OCI-LY7 (cell line): ENCODE measurements around the gene YLPM1. TPM values are rescaled to one million over a fixed set of nuclear protein-coding genes. Genes with fewer than 3 reads are reported as not detected.

ENCODE experiments used
- BruUV-seq: library from RNA; stranded (reverse); fragments of 400-500 nt; replicated peaks from 2 replicates; lab custom pipeline; 2021; lab: Mats Ljungman, UMichigan
- CTCF ChIA-PET: fragments of 300-600 bp; sonication (Branson Sonifier 250); formaldehyde crosslinking; loops from one replicate; lab custom pipeline; 2022; ENCODE audit warnings: antibody characterized with exemption; ENCODE audit not compliant: unreplicated experiment; lab: Charles Lee
- POLR2A ChIA-PET: fragments of 300-600 bp; sonication (Branson Sonifier 250); formaldehyde crosslinking; loops from one replicate; lab custom pipeline; 2022; ENCODE audit warnings: antibody characterized with exemption; lab: Charles Lee
- DNase-seq: peaks from one replicate; pipeline ENCODE4 v3.0.0-alpha.2; 2015; ENCODE audit warnings: low spot score
- H2AFZ ChIP-seq: fragments of 200-600 bp; sonication (generic), shearing (Covaris generic); 2 replicates; pipeline ENCODE4 v1.6.1; 2014; ENCODE audit warnings: mild to moderate bottlenecking, antibody characterized with exemption, low read length, moderate library complexity
- H3K27ac ChIP-seq: fragments of 200-600 bp; sonication (generic); 2 replicates; pipeline ENCODE4 v1.5.1; 2014; ENCODE audit warnings: mixed run types, low read depth, mild to moderate bottlenecking, moderate library complexity, low read length, inconsistent platforms; ENCODE audit not compliant: poor library complexity, severe bottlenecking
- H3K36me3 ChIP-seq: fragments of 200-600 bp; sonication (generic); 2 replicates; pipeline ENCODE4 v1.6.1; 2014; ENCODE audit warnings: mild to moderate bottlenecking, antibody characterized with exemption, low read length, moderate library complexity, mixed read lengths; ENCODE audit not compliant: insufficient read depth
- H3K4me1 ChIP-seq: fragments of 200-600 bp; sonication (generic); 2 replicates; pipeline ENCODE4 v1.5.1; 2014; ENCODE audit warnings: mild to moderate bottlenecking, low read length; ENCODE audit not compliant: insufficient read depth, poor library complexity, severe bottlenecking
- H3K4me2 ChIP-seq: fragments of 200-600 bp; sonication (generic); 2 replicates; pipeline ENCODE4 v1.6.1; 2014; ENCODE audit warnings: mild to moderate bottlenecking, low read length
- H3K4me3 ChIP-seq: fragments of 200-600 bp; sonication (generic); 2 replicates; pipeline ENCODE4 v1.5.1; 2014; ENCODE audit warnings: mild to moderate bottlenecking, low read depth, low read length; ENCODE audit not compliant: poor library complexity, severe bottlenecking
- H3K79me2 ChIP-seq: fragments of 200-600 bp; sonication (generic); 2 replicates; pipeline ENCODE4 v1.6.1; 2016; ENCODE audit warnings: low read depth, mild to moderate bottlenecking, low read length, moderate library complexity, mixed read lengths; ENCODE audit not compliant: insufficient read depth
- H3K9me2 ChIP-seq: fragments of 200-600 bp; sonication (generic); 2 replicates; pipeline ENCODE4 v1.6.1; 2016; ENCODE audit warnings: mild to moderate bottlenecking, low read length, mixed read lengths; ENCODE audit not compliant: insufficient read depth
- H3K9me3 ChIP-seq: fragments of 200-600 bp; sonication (generic); 2 replicates; pipeline ENCODE4 v1.6.1; 2014; ENCODE audit warnings: mild to moderate bottlenecking, mixed run types, low read length, mixed read lengths
- H4K20me1 ChIP-seq: fragments of 200-600 bp; sonication (generic); 2 replicates; pipeline ENCODE4 v1.6.1; 2014; ENCODE audit warnings: mild to moderate bottlenecking, antibody characterized with exemption, low read length, moderate library complexity, mixed read lengths; ENCODE audit not compliant: insufficient read depth
- CTCF ChIP-seq: fragments of 200-600 bp; sonication (generic); conservative IDR thresholded peaks from 2 replicates; pipeline ENCODE4 v1.5.1; 2014; ENCODE audit warnings: mild to moderate bottlenecking, antibody characterized with exemption, low read length, moderate library complexity, mixed read lengths
- EZH2phosphoT487 ChIP-seq: fragments of 200-600 bp; sonication (generic); IDR thresholded peaks from 2 replicates; pipeline ENCODE4 v1.6.1; 2018; ENCODE audit warnings: low read depth, borderline replicate concordance, mild to moderate bottlenecking, mixed run types, antibody characterized with exemption, low read length, moderate library complexity, mixed read lengths
- intact Hi-C: fragments of 100-400 bp; cut with micrococcal nuclease; formaldehyde crosslinking; loops from one replicate; pipeline ENCODE4 v1.10.0; 2022; ENCODE audit not compliant: unreplicated experiment
- total RNA-seq, 2 experiments: library from RNA; depleted of rRNA in 1 of 2; stranded (reverse); fragments of >200 nt in 1 of 2; shearing (Covaris generic) in 1 of 2; gene quantifications; 2 replicates each; pipeline ENCODE4 v1.2.3, GENCODE V29; 2014 to 2022

YLPM1 gene
- total RNA-seq, 2 experiments from 2014 or later: 45.2 to 101 TPM

DNA sequence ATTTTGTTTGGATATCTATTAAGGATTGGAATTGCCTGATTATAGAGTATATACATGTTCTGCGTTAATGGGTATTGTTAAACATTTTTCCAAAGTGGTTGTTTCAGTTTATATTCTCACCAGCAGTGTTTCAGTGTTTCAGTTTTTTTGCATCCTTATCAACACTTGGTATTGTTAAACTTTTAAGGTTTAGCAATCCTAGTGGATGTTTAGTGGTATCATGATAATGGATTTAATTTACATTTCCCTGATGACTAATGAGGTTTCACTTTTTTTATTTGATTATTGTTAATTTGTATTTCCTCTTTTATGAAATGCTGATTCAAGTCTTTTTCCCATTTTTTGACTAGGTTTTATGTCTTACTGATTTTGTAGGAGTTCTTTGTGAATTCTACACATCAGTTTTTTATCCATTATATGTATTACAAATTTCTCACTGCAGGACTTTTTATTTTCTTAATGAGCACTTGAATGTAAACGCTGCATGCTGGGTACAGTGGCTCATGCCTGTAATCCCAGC is 23.7 kb downstream of the YLPM1 start:
- TF ChIP-seq EZH2phosphoT487 (no peak), CTCF (no peak)
- peaks cover 38% of the 10 kb centered on the region; the same call in 1 of the 2 replicates for H3K79me2 ChIP-seq
- BruUV-seq: no TSS peak
- peaks cover 98% of the 10 kb centered on the region for H3K36me3 ChIP-seq
- H3K9me3 ChIP-seq: no peaks in the 10 kb centered on the region
- H3K4me1 ChIP-seq: peaks cover under 1% of the 10 kb centered on the region
- no peak for DNase-seq
- H3K4me2 ChIP-seq: no peak overlapping the region
- no peak overlapping the region for H3K4me3 ChIP-seq
- H2AFZ ChIP-seq: no peak overlapping the region
- intact Hi-C loops: no loop called here
- no peak overlapping the region for H3K27ac ChIP-seq
- H4K20me1 ChIP-seq: no peaks in the 10 kb centered on the region; the same call in 1 of the 2 replicates
- CTCF ChIA-PET: no interaction called here
- no peaks in the 10 kb centered on the region for H3K9me2 ChIP-seq
- POLR2A ChIA-PET: no interaction called here

- TF ChIP-seq CTCF (no peak), EZH2phosphoT487 (no peak)
- DNase-seq: peak; percentile 16
- H3K9me3 ChIP-seq: no peaks in the 10 kb centered on the region
- peaks cover 64% of the 10 kb centered on the region; the same call in 1 of the 2 replicates for H3K79me2 ChIP-seq
- no peaks in the 10 kb centered on the region for H4K20me1 ChIP-seq
- intact Hi-C loops: no loop called here
- no TSS peak for BruUV-seq
- ChIA-PET CTCF (no interaction called here), POLR2A (interaction anchor here (0.6 to 1.2 kb wide), 2 partner anchors 77 to 226 kb away, joined by 3 read pairs; no protein-coding TSS in a partner anchor)
- H3K36me3 ChIP-seq: peaks cover 76% of the 10 kb centered on the region
- peaks cover 18% of the 10 kb centered on the region for H3K4me1 ChIP-seq
- H2AFZ ChIP-seq: no peak overlapping the region
- H3K27ac ChIP-seq: no peak overlapping the region
- H3K9me2 ChIP-seq: no peaks in the 10 kb centered on the region
- peak overlapping the region; percentile 42 for H3K4me2 ChIP-seq
- H3K4me3 ChIP-seq: no peak overlapping the region
Observed at GRCh38 chr14:74792249-74793039, 29.3 kb downstream of the YLPM1 start.
